Endothelial cell of umbilical vein (primary cell): ENCODE measurements around the gene ANXA2R. TPM values are rescaled to one million over a fixed set of nuclear protein-coding genes. Genes with fewer than 3 reads are reported as not detected.

Experiments
- BruUV-seq: library from RNA; stranded (reverse); fragments of 400-500 nt; replicated peaks from 2 replicates; lab custom pipeline; 2021; lab: Mats Ljungman, UMichigan
- CTCF ChIA-PET: fragments of 300-600, 350-600 bp; sonication (Branson Sonifier 250); formaldehyde crosslinking; loops from one replicate; lab custom pipeline; 2021; ENCODE audit warnings: antibody characterized with exemption, inconsistent platforms; lab: Charles Lee
- POLR2A ChIA-PET: fragments of 300-600, 350-600 bp; sonication (Branson Sonifier 250); formaldehyde crosslinking; loops from one replicate; lab custom pipeline; 2021; ENCODE audit warnings: antibody characterized with exemption, inconsistent platforms; lab: Charles Lee
- DNase-seq: peaks from one replicate; pipeline ENCODE4 v3.0.0-alpha.2; 2011; ENCODE audit warnings: low read depth, low spot score
- FAIRE-seq: peaks from 2 replicates; lab custom pipeline; 2011; peaks lifted over from hg19 to GRCh38; lab: Jason Lieb, UNC
- H2AFZ ChIP-seq: 2 replicates; pipeline ENCODE4 v1.6.0; 2012; ENCODE audit warnings: low read depth, low read length, control low read depth, inconsistent platforms
- H3K27ac ChIP-seq: 2 replicates; pipeline ENCODE4 v1.5.1; 2011; ENCODE audit warnings: low read depth, mild to moderate bottlenecking, control low read depth, low read length, moderate library complexity; ENCODE audit not compliant: insufficient read depth
- H3K27me3 ChIP-seq, 2 experiments: 2 replicates each; pipeline versions ENCODE4 v1.6.0 to v1.6.1; 2011; ENCODE audit warnings: low read length in 2 of 2, mixed read lengths in 1 of 2; ENCODE audit not compliant: control insufficient read depth in 2 of 2, insufficient read depth in 2 of 2
- H3K36me3 ChIP-seq, 2 experiments: 2 replicates in 1 of 2; 3 replicates in 1 of 2; pipeline ENCODE4 v1.5.1; 2011; ENCODE audit warnings: low read length in 2 of 2, mild to moderate bottlenecking in 1 of 2, moderate library complexity in 1 of 2; ENCODE audit not compliant: control insufficient read depth in 2 of 2, insufficient read depth in 2 of 2; ENCODE audit errors: extremely low read depth in 1 of 2
- H3K4me1 ChIP-seq: 3 replicates; pipeline ENCODE4 v1.5.1; 2011; ENCODE audit warnings: mild to moderate bottlenecking, low read length; ENCODE audit not compliant: control insufficient read depth, insufficient read depth; ENCODE audit errors: extremely low read depth
- H3K4me2 ChIP-seq: 2 replicates; pipeline ENCODE4 v1.6.1; 2011; ENCODE audit warnings: low read length, control low read depth, mixed read lengths; ENCODE audit not compliant: insufficient read depth
- H3K4me3 ChIP-seq, 3 experiments: fragments of 200-600 bp in 1 of 3; sonication (generic), shearing (Covaris generic) in 1 of 3; replicated peaks in 1 of 3; 2 replicates each; pipeline ENCODE4 v1.5.1; 2011 to 2016; ENCODE audit warnings: control low read depth in 3 of 3, low read length in 3 of 3, mild to moderate bottlenecking in 2 of 3, inconsistent platforms in 1 of 3, low read depth in 1 of 3, moderate library complexity in 1 of 3; ENCODE audit not compliant: insufficient read depth in 1 of 3
- H3K79me2 ChIP-seq: 2 replicates; pipeline ENCODE4 v1.6.0; 2012; ENCODE audit warnings: low read length, inconsistent platforms; ENCODE audit not compliant: control insufficient read depth, insufficient read depth
- H3K9ac ChIP-seq: replicated peaks from 2 replicates; pipeline ENCODE3; 2011; ENCODE audit warnings: low read length, control low read depth; ENCODE audit not compliant: insufficient read depth; ENCODE audit errors: extremely low read depth
- H3K9me1 ChIP-seq: replicated peaks from 3 replicates; pipeline ENCODE4 v1.6.0; 2011; ENCODE audit warnings: mild to moderate bottlenecking, low read length; ENCODE audit not compliant: control insufficient read depth, insufficient read depth; ENCODE audit errors: extremely low read depth
- H3K9me3 ChIP-seq: replicated peaks from 2 replicates; pipeline ENCODE4 v1.5.1; 2012; ENCODE audit warnings: low read length, inconsistent platforms; ENCODE audit not compliant: control insufficient read depth, insufficient read depth
- H4K20me1 ChIP-seq: replicated peaks from 2 replicates; pipeline ENCODE3; 2011; ENCODE audit warnings: mild to moderate bottlenecking, low read length; ENCODE audit not compliant: control insufficient read depth, insufficient read depth; ENCODE audit errors: extremely low read depth
- EZH2 ChIP-seq: IDR thresholded peaks from 2 replicates; pipeline ENCODE4 v1.6.1; 2012; ENCODE audit warnings: borderline replicate concordance, low read depth, mild to moderate bottlenecking, moderate library complexity, low read length, inconsistent platforms; ENCODE audit not compliant: severe bottlenecking
- FOS ChIP-seq: IDR thresholded peaks from 2 replicates; pipeline ENCODE4 v1.6.1; 2011; ENCODE audit warnings: mild to moderate bottlenecking, low read length, moderate library complexity, borderline replicate concordance; ENCODE audit not compliant: insufficient read depth
- GATA2 ChIP-seq: IDR thresholded peaks from 2 replicates; pipeline ENCODE4 v1.7.0; 2011; ENCODE audit warnings: low read depth, mild to moderate bottlenecking, moderate library complexity, mixed read lengths, low read length; ENCODE audit not compliant: insufficient read length, insufficient read depth
- JUN ChIP-seq: IDR thresholded peaks from 2 replicates; pipeline ENCODE4 v1.6.1; 2011; ENCODE audit warnings: borderline replicate concordance, low read depth; ENCODE audit not compliant: insufficient read length, insufficient read depth
- MYC ChIP-seq: IDR thresholded peaks from one replicate; pipeline ENCODE4 v1.6.1; 2011; ENCODE audit warnings: mild to moderate bottlenecking, low read depth, low read length
- POLR2A ChIP-seq: IDR thresholded peaks from 2 replicates; pipeline ENCODE4 v1.6.1; 2012; ENCODE audit warnings: low read depth, mild to moderate bottlenecking, control low read depth, low read length
- POLR2AphosphoS5 ChIP-seq: IDR thresholded peaks from 2 replicates; pipeline ENCODE4 v1.6.1; 2012; ENCODE audit warnings: low read depth, mild to moderate bottlenecking, control low read depth, low read length, moderate library complexity; ENCODE audit not compliant: insufficient read depth
- dilution Hi-C: fragments of 300-500 bp; cut with MboI; formaldehyde crosslinking; loops from one replicate; pipeline ENCODE4 v1.15.0; 2019; ENCODE audit warnings: low sequenced_read_pairs; ENCODE audit not compliant: extremely low pct_ligation_motif_present
- intact Hi-C: fragments of 100-400 bp; cut with micrococcal nuclease; formaldehyde crosslinking; loops from one replicate; pipeline ENCODE4 v1.10.0; 2022
- polyA plus RNA-seq, 4 experiments: library from polyadenylated mRNA; depleted of rRNA in 3 of 4; stranded (reverse) in 3 of 4; unstranded in 1 of 4; fragments of >200 nt; gene quantifications; 2 replicates each; pipeline versions ENCODE4 v1.2.1 to v1.2.3, GENCODE V29; 2011 to 2012; ENCODE audit warnings: missing spikeins in 1 of 4
- total RNA-seq: library from RNA; stranded (reverse); gene quantifications from 2 replicates; pipeline ENCODE4 v1.2.3, GENCODE V29; 2021
- TF ChIP-seq, protein P1 (sequence below), 2 donors: IDR thresholded peaks; 1 replicate in 1 of 2; 2 replicates in 1 of 2; pipeline ENCODE4 v1.5.1; 2011; ENCODE audit warnings: low read length in 2 of 2, mild to moderate bottlenecking in 2 of 2, moderate library complexity in 2 of 2, control low read depth in 1 of 2, inconsistent platforms in 1 of 2, low read depth in 1 of 2; ENCODE audit not compliant: insufficient read depth in 1 of 2; ENCODE audit errors: extremely low read depth in 1 of 2
- TF ChIP-seq, protein P2 (sequence below): IDR thresholded peaks from 2 replicates; pipeline ENCODE4 v1.6.1; 2011; ENCODE audit not compliant: insufficient read depth, insufficient read length

ANXA2R gene
- total and polyA plus RNA-seq, 2 donors (not counting 3 experiments of a cell fraction or from before 2014, with no cell fraction given) = 6.6 to 10.4 TPM

DNA sequence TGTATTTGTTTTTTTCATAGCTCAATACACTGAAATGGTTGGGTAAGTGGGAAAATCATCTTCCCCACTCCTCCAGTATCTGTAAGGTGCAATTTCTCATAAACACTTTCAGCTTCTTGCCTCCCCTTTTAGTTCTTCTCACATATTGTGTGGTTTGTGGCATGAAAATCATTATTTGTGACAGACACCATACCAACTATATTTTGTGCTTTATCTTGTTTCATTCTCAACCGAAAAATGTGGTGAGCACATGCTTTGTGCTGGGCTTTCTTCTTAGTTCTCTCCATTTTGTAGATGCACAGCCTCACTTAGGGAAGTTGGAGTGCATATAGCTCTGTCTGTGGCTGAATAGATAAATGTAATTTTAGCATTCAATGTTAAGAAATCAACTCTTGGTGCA lies 6.4 kb upstream of the ANXA2R start:
- Histone ChIP-seq H3K9me3 (no peaks in the 10 kb centered on the region), H3K9me1 (no peaks in the 10 kb centered on the region), H3K4me3 (no peak overlapping the region), H3K27ac (no peak overlapping the region), H3K27me3 (no peaks in the 10 kb centered on the region), H2AFZ (no peak overlapping the region), H3K36me3 (no peaks in the 10 kb centered on the region), H3K79me2 (peaks cover 23% of the 10 kb centered on the region), H4K20me1 (no peaks in the 10 kb centered on the region), H3K9ac (no peak overlapping the region), H3K4me2 (no peak overlapping the region), H3K4me1 (peaks cover 20% of the 10 kb centered on the region)
- FAIRE-seq = peak; percentile 21
- no TSS peak for BruUV-seq
- dilution Hi-C loops (no loop called here), intact Hi-C loops (no loop called here)
- no peak for TF ChIP-seq POLR2A
- TF ChIP-seq EZH2 = no peak
- TF ChIP-seq JUN = no peak
- TF ChIP-seq, protein P1, sequence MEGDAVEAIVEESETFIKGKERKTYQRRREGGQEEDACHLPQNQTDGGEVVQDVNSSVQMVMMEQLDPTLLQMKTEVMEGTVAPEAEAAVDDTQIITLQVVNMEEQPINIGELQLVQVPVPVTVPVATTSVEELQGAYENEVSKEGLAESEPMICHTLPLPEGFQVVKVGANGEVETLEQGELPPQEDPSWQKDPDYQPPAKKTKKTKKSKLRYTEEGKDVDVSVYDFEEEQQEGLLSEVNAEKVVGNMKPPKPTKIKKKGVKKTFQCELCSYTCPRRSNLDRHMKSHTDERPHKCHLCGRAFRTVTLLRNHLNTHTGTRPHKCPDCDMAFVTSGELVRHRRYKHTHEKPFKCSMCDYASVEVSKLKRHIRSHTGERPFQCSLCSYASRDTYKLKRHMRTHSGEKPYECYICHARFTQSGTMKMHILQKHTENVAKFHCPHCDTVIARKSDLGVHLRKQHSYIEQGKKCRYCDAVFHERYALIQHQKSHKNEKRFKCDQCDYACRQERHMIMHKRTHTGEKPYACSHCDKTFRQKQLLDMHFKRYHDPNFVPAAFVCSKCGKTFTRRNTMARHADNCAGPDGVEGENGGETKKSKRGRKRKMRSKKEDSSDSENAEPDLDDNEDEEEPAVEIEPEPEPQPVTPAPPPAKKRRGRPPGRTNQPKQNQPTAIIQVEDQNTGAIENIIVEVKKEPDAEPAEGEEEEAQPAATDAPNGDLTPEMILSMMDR (IDR thresholded peaks at IDR 0.05; ENCODE audit: extremely low read depth in 1 of 2, insufficient read depth in 1 of 2, low read depth in 1 of 2, low read length in 2 of 2) = no peak
- TF ChIP-seq, protein P2, sequence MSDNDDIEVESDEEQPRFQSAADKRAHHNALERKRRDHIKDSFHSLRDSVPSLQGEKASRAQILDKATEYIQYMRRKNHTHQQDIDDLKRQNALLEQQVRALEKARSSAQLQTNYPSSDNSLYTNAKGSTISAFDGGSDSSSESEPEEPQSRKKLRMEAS = no peak
- TF ChIP-seq GATA2 = no peak
- TF ChIP-seq FOS = no peak
- no peak for TF ChIP-seq POLR2AphosphoS5
- TF ChIP-seq MYC = no peak
- ChIA-PET CTCF (interaction anchor here (0.9 to 3.0 kb wide), 3 partner anchors 19 to 138 kb away, joined by 3 to 15 read pairs (median 3); no protein-coding TSS in a partner anchor), POLR2A (no interaction called here)
- no peak for DNase-seq
